ENCODE data around the gene MYO7B.

MYO7B gene

DNA sequence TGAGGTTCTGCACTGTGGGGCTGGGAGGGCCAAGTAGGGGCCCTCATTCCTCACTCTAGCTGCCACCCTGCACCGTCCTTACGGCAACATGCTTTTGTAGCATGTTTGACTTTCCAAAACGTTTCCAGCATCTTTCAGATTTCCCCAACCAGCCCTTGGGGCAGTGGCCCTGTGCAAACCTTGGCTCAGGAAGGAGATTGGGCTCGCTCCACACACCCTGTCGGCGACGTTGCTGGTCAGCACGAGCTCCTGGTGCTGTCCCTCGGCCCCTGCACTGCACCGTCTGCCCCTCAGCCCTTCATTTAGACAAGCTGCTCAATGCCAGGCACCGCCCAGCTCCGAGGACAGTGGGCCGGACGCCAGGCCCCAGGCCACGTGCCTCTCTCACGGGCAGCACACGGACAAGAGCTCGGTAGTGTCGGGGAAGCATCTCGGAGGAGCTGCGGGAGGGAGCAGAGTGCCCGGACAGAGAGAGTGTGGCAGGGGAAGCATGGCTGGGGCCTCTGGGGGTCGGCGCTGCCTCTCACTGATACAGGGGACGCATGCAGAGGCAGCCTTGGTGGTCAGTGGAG lies 117.4 kb downstream of the MYO7B start:
- DNase-seq: no peak

DNA sequence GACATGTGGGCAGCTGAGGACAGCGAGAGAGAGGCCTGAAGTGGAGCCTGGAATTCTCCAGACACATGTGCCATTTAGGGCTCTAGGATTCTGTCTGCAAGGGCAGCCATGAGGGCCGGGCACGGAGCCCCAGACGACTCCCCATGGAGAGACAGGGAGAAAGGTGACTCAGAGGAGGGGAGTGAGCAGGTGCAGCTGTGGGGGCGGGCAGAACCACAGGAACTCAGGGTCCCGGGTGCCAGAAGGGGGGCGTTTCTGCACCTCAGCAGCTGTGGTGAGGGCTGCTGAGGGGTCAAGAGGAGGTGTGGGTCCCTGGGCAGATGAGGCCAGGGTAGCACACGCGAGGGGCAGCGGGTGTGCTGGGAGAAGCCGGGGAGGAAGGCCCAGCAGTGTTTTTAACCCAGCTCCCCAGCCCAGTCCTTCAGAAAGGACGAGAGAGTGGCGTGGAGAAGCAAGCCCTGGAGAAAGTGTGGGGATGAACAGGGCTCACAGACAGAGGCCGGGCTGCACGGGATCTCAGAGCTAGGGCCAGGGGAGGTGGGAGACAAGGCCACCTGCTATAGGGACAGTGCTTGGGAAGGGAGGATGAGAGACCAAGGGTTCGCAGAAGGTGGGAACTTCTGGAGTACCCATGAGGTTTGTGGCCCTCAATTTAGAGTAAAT lies 118.1 kb downstream of the MYO7B start:
- DNase-seq: no peak

GRCh38 chr2:127654084-127654837 lies 118.8 kb downstream of the MYO7B start:
- DNase-seq: no peak

DNA sequence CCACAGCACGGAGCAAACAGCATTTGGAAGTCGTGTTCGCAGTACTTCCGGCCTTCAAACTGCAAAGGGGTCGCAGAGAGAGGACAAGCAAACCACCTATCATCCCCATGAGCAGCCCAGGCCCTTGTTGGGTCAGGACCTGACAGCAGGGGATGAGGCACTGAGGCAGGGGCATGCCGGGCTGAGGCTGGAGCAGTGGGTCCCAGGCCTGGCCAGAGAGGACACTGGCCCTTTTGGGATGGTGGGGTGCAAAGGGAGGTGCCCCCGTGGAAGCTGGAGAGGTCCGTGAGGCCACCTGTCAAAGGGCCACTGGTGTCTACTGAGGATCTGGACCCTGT lies 119.3 kb downstream of the MYO7B start:
- no peak for DNase-seq

- DNase-seq: no peak
Measured at GRCh38 chr2:127655209-127656073, 120.0 kb downstream of the MYO7B start.

DNA sequence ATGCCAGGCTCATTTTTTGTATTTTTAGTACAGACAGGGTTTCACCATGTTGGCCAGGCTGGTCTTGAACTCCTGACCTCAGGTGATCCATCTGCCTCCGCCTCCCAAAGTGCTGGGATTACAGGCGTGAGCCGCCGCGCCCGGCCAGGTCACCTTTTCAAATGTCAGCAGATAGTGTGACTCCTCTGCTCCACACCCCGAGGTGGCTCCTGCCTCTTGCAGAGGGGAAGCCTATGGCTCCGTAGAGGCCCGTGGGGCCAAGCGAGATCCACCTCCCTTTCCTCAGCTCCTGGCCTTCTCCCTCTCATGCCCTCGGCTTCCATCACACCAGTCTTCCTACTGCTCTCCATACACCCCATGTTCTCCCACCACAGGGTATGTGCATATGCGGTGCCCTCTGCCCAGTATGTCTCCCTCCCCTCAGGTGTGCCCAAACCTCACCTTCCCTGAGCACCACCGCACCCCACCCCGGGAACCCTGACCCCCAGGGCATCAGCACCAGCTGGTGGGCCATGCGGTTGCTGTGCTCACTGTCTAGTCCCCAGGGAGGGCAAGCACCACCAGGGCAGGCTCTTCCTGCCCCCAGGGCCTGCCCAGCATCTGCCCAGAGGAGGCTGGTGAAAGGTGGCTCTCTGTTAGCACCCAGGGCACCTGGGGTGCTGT lies 121.2 kb downstream of the MYO7B start:
- no peak for DNase-seq

GRCh38 chr2:127657232-127657595 lies 121.7 kb downstream of the MYO7B start:
- DNase-seq: no peak

- DNase-seq: no peak
Measured at GRCh38 chr2:127658146-127658545, 122.7 kb downstream of the MYO7B start.

GRCh38 chr2:127658641-127659407 lies 123.3 kb downstream of the MYO7B start:
- DNase-seq: no peak

DNA sequence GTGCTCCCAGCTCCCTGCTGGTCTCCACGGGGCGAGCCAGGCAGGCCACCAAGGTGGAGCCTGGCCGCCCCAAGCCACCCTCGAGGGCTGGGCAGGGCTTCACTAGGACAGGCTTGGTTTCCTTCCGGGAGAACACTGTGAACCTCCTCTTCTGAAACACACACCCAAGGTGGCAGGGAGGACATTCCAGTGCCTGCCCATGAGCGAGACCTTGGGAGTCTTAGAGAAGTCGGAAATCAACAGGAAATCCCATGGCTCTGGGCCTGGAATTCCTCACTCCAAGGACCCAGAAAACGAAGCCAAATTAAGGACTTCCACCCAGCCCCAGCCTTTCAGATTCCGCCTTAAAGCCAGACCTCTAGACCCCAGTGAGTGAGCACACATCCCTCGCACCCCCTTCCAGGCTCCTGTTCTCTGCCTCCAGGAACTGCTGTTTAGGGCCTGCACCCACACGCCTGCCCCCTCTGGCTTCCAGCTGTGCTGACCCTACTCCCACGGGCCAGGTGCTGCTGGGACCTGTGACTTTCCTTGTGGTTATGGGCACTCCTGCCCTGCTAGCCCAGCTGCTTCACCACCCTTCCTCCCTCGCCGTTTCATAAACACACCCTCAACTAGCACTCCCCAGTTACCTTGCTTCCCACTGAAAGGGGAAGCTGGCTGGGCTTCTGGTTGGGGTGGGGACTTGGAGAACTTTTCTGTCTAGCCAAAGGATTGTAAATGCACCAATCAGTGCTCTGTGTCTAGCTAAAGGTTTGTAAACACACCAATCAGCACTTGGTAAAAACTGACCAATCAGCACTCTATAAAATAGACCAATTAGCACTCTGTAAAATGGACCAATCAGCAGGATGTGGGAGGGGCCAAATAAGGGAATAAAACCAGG lies 124.2 kb downstream of the MYO7B start:
- DNase-seq: no peak

- DNase-seq: no peak
Measured at GRCh38 chr2:127660291-127660578, 124.8 kb downstream of the MYO7B start.

DNA sequence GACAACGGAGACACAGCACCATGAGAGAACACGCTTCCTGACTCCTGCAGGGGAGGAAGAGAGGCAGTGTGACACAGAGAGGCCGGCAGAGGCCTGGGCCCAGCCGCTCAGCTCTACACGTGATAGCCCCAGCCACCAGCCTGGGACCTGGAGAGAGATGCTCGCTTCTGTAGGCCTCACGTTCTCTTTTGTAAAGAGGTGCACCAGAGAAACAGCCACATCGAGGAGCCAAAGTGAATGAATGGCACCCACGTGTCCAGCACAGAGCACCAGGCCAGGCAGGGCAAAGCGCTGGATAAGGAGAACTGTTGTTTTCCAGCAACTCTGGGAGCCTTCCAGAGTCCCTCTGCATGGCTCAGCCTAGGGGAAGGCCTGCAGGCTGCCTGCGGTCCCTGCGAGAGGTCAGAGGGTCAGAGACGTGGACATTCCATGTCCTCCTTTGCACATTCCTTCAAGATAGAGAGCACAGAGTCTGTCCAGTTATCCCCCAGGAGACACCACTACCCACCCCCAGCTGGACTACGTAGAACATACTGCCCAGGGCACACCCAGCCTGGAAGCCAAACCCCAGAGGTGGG lies 125.7 kb downstream of the MYO7B start:
- no peak for DNase-seq

- no peak for DNase-seq
Measured at GRCh38 chr2:127661949-127662510, 126.5 kb downstream of the MYO7B start.

- DNase-seq: peak; percentile 14
Measured at GRCh38 chr2:127662937-127663565, 127.6 kb downstream of the MYO7B start.

DNA sequence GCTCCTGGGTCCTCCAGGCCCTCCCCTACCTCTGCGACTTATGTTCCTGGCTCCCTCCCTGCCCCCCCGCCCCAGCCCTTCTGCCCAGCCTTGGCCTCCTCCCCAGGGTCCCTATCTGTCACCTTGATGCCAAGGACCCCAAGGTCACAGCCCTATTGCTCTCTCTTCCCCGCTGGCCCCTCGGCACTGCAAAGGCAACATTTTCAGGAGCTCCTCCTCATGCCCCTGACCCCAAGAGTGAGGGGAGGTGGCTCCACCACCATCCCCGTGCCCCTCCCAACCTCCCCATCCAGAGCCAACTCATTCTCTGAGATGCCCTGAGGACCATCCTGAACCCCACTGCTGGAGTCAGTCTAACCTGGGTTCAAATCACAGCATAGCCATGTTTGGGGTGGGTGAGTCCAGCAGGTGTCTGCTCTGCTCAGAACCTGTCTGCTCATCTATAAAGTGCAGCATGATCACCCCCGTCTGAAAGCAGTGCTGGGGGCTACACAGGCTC lies 128.1 kb downstream of the MYO7B start:
- no peak for DNase-seq

DNA sequence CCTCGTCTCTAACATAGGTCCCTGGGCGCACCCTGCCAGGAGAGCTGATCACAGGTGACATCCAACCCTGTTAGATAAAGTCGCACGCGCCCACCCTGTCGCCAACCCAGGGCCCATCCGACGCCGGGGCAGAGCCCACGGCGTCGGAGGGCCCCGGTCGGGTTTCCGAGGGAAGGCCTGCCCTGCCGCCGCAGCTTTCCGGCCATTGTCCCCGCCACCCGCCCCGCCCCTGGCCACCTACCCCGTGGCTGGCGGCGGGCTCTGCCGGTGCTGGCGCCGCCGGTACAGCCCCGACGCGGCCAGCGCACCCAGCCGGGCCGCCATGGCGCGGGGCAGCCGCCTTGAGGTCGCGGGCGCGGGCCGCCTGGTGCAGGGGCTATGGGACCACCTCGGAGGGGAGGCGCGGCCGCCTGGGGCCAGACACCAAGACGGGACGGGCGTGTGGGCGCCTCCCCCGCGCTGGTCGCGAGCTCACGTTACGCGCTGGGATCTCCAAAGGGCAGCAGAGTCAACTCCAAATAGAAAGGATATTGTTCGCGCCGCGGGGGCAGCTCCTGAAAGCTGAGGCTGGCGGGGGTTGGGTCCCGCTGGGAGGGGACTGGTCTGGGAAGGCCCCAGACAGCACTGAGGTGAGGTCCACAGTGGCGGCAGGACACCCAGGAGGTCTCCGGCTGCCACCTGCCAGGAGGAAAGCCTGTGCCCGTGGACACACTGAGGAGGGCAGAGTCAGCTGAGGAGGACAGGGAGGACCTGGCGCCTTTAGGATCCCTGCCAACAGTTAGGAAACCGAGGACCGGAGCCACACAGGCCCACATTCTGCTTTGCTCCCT lies 128.8 kb downstream of the MYO7B start:
- no peak for DNase-seq

DNA sequence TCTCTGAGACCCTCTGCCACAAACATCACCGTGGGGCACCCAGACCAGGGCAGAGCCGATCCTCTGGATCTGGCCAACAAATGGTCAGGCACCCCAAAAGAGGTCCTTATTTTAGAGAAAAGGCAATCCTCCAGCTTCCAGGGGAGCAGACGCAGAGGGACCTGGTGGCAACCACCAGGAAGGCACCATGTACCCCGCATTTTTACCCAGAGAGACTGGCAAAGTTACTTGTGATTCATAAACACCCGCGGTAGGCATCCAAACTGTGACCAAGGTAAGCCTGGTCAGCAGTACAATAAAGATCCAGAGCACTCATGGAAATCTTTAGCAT lies 129.4 kb downstream of the MYO7B start:
- no peak for DNase-seq

GRCh38 chr2:127665267-127665893 lies 129.9 kb downstream of the MYO7B start:
- DNase-seq: no peak

GRCh38 chr2:127669056-127669455 lies 133.6 kb downstream of the MYO7B start:
- no peak for DNase-seq

Measured in activated T-cell treated with anti-CD3 and anti-CD28 coated beads, Interleukin-2, amount 50 U/mL, for 1 hour (primary cell).